Right cardiac atrium (tissue), 5 donors: ENCODE data around the gene TIPARP. TPM values are rescaled to one million over a fixed set of nuclear protein-coding genes. Genes with fewer than 3 reads are reported as not detected.

Experiments
- ATAC-seq, 2 donors: fragments of 200-7000 bp; cut with Tn5 transposase; one replicate each; pipeline versions ENCODE4 v1.8.0 to v1.9.1; 2020; ENCODE audit warnings: moderate library complexity in 2 of 2, mild to moderate bottlenecking in 1 of 2
- DNase-seq, 3 donors: peaks; one replicate each; pipeline ENCODE4 v3.0.0-alpha.2; 2020
- H3K27ac ChIP-seq: one replicate; pipeline ENCODE4 v1.5.1; 2013; ENCODE audit warnings: mild to moderate bottlenecking, low read length, control low read depth, moderate library complexity
- H3K27me3 ChIP-seq: one replicate; pipeline ENCODE4 v1.6.1; 2013; ENCODE audit not compliant: control insufficient read depth, insufficient read depth
- H3K4me1 ChIP-seq: one replicate; pipeline ENCODE4 v1.6.1; 2013; ENCODE audit warnings: low read length; ENCODE audit not compliant: control insufficient read depth, insufficient read depth
- H3K4me3 ChIP-seq: one replicate; pipeline ENCODE4 v1.5.1; 2013; ENCODE audit warnings: low read length, control low read depth
- H3K9me3 ChIP-seq: one replicate; pipeline ENCODE4 v1.6.1; 2013; ENCODE audit warnings: low read length; ENCODE audit not compliant: control insufficient read depth
- WGBS: extraction: QIAGEN DNeasy Blood & Tissue Kit; methylation state at CpG from one replicate; pipeline ENCODE4 v1.1.7; 2013; 5-methylcytosine and 5-hydroxymethylcytosine counted together
- intact Hi-C, 4 donors: fragments of 100-400 bp; cut with DNase I; formaldehyde crosslinking; loops; one replicate each; pipeline versions ENCODE4 v1.11.0 to v1.14.0; 2022 to 2023
- polyA plus RNA-seq: library from polyadenylated mRNA; stranded (reverse); fragments of 200-250 nt; gene quantifications from one replicate; pipeline ENCODE4 v1.2.3, GENCODE V29; 2013
- total RNA-seq, 4 donors: library from RNA; stranded (reverse); fragmentation: NEBNext Ultra II Directional; extraction: Animal tissue kit (Norgen Biotek cat#: 25700); gene quantifications; one replicate each; pipeline ENCODE4 v1.2.1, GENCODE V29; 2021
- donor health status: healthy with polysubstance abuse.
- donor health status: DM: no; HTN: yes; CAD: no.
- donor health status: DM: no; HTN: no; CAD: no.
- donor health status: DM: no; HTN: yes; CAD: no; lungs with severe emphysema.
- donor health status: DM: yes; HTN: yes; CAD: no.

Gene TIPARP
- total and polyA plus RNA-seq, 5 donors = 24.3 to 51.3 (median 40.7) TPM

GRCh38 chr3:156635973-156636372 is 38.4 kb upstream of the TIPARP start:
- Histone ChIP-seq H3K4me1 (no peaks in the 10 kb centered on the region), H3K27ac (no peak overlapping the region), H3K27me3 (no peaks in the 10 kb centered on the region), H3K4me3 (no peak overlapping the region), H3K9me3 (no peaks in the 10 kb centered on the region)
- intact Hi-C loops = no loop called here
- 57% methylated on average over 3 of the region's 3 CpGs for WGBS
- ATAC-seq = no peak
- no peak for DNase-seq

DNA sequence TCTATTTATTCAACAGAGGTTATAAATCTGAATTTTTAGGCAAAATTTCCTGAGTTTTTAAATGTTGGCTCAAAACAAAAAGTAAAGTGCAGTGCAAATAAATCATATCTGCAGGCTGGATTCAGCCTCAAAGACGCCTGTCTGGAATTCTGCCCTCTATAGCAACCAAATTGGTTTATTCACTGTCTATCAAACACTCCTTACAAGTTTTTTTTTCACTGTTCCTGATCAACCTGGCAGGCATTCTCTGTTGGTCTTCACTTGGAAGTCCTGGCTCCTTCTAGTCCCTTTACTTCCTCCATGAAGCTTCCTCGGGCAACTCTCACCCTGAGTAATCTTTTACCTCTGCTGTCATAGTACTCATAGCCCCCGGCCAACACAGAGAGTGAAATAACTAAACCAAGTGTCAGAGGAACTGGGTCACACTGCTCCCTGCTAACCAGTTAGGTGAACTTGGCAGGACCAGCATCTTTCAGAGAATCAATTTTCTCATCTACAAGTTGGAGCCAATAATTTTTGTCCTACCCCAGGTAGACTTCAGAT is 36.8 kb upstream of the TIPARP start:
- Histone ChIP-seq H3K4me1 (no peaks in the 10 kb centered on the region), H3K4me3 (no peak overlapping the region), H3K9me3 (no peaks in the 10 kb centered on the region), H3K27me3 (no peaks in the 10 kb centered on the region), H3K27ac (no peak overlapping the region)
- DNase-seq (no peak), ATAC-seq (no peak)
- intact Hi-C loops = no loop called here
- WGBS = 55% methylated on average over 3 of the region's 3 CpGs

GRCh38 chr3:156638271-156638670 is 36.1 kb upstream of the TIPARP start:
- no peaks in the 10 kb centered on the region for H3K27me3 ChIP-seq
- DNase-seq = no peak
- no peak overlapping the region for H3K27ac ChIP-seq
- H3K4me1 ChIP-seq = peaks cover under 1% of the 10 kb centered on the region
- intact Hi-C loops = no loop called here
- WGBS = 72% methylated on average over 4 of the region's 4 CpGs
- no peaks in the 10 kb centered on the region for H3K9me3 ChIP-seq
- H3K4me3 ChIP-seq = no peak overlapping the region
- ATAC-seq = no peak

DNA sequence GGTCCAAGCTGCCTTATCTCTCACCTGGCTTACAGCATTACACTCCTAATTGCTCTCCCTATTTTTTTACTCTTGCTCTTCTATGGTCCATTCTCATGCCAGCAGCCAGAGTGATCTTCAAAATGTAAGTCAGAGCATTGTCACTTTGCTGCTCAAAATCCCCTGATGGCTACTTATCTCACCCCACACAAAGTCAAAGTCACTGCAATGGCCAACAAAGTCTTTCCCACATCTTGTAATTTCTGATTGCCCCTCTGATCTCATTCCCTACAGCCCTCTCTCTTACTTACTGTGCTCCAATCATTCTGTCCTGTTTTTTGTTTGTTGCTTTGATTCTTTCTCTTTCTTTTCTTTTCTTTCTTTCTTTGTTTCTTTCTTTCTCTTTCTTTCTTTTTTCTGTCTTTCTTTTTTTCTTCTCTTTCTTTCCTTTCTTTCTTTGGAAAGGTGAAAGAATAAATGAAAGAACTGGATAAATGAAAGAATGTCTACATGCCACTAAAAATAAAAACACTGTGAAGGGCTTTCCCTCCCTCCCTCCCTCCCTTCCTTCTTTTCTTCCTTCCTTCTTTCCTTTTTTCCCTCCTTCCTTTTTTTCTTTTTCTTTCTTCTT is 34.9 kb upstream of the TIPARP start:
- Histone ChIP-seq H3K9me3 (no peaks in the 10 kb centered on the region), H3K4me3 (no peak overlapping the region), H3K27me3 (no peaks in the 10 kb centered on the region), H3K4me1 (peaks cover 3% of the 10 kb centered on the region), H3K27ac (no peak overlapping the region)
- DNase-seq (no peak), ATAC-seq (no peak)
- intact Hi-C loops = no loop called here

DNA sequence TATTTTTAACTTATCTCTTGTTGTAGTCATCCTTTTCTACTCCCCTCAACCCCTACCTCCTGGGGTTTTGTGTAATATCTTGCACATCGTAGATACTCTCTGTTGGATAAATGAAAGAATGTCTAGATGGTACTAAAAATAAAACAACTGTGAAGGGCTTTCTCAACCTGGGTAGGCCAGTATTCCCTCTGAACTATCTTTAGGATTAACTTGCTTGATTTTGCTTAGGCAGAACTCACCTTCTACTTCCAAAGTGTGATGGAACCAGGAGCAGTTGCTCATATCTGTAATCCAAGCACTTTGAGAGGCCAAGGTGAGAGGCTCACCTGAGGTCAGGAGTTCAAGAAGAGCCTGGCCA is 32.8 kb upstream of the TIPARP start:
- ATAC-seq = no peak
- no peak for DNase-seq
- 0% methylated on average over 1 of the region's 1 CpG for WGBS
- no peaks in the 10 kb centered on the region for H3K9me3 ChIP-seq
- H3K4me1 ChIP-seq = peaks cover 3% of the 10 kb centered on the region
- intact Hi-C loops = no loop called here
- no peaks in the 10 kb centered on the region for H3K27me3 ChIP-seq
- H3K27ac ChIP-seq = no peak overlapping the region
- H3K4me3 ChIP-seq = no peak overlapping the region

DNA sequence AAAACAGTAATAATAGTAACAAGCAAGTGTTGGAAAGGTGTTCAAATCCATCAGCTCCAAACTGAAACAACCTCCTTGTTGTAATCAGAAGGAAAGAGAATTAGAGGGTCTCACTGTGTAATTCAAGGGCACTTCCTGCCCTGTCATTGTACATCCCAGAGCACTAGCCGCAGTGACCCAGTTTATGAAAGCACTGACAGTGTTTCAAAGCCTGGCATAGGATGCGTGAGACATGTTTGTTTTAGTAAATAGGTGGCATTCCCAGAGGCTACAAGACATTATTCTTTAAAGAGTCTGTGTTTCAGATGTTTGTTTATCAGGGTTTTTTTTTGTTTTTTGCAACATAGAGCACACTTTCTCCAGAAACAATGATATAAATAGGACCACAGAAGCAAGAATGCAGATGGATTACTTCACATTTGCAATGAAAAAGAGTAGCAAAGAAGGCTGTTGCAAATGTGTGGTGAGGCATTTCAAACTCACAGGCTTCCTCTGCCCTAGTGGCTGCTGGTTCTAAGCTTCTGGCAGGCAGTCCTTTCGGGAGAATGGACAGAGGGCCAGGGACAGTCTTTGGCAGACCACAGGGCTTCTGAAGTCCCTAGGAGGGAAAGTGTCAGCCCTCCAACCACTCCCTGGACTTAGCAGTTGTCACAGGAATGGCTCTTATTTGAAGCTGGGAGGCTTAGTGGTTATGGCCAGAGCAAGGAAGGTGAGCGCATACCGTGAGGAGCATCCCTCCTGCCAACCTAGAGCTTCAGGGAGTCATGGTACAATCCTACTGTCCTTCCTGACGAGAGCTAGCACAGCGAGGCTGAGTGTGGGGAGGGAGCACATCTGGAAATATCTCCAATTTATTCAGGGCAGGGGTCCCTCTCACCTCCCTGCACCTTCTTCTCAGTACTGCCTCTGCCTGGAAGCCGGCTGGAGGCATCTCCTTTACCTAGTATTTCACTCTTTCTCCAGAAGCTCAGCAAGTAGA is 31.4 kb upstream of the TIPARP start:
- H3K9me3 ChIP-seq = no peaks in the 10 kb centered on the region
- ATAC-seq (peak; percentile 28 to 55), DNase-seq (no peak)
- no peak overlapping the region for H3K4me3 ChIP-seq
- no peaks in the 10 kb centered on the region for H3K27me3 ChIP-seq
- H3K27ac ChIP-seq = no peak overlapping the region
- intact Hi-C loops = no loop called here
- H3K4me1 ChIP-seq = peaks cover 3% of the 10 kb centered on the region
- 61% methylated on average over 8 of the region's 8 CpGs for WGBS

GRCh38 chr3:156643729-156644389 is 30.5 kb upstream of the TIPARP start:
- H3K27me3 ChIP-seq = no peaks in the 10 kb centered on the region
- intact Hi-C loops = no loop called here
- peaks cover 3% of the 10 kb centered on the region for H3K4me1 ChIP-seq
- WGBS = 24% methylated on average over 6 of the region's 6 CpGs
- H3K27ac ChIP-seq = no peak overlapping the region
- ATAC-seq (peak in 1 of 2 donors; percentile 46), DNase-seq (no peak)
- H3K4me3 ChIP-seq = no peak overlapping the region
- no peaks in the 10 kb centered on the region for H3K9me3 ChIP-seq

DNA sequence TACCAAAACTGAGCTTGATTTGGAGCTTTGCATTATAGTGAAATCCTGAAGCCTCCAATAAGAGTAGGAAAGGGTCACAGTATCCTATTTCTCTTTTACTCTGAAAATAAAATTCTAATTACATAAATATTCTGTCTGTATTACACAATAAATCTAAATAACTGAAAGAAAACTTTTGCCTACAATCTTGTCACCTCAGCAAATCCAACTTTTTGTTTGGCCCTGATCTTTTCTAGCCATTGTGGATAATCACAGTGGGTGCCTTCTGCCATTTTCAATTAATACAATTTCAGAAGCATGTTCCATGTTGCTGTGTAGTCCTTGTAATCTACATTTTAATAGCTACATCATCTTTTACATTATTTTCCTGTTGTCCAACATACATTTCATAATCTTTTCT is 29.4 kb upstream of the TIPARP start:
- intact Hi-C loops = no loop called here
- ATAC-seq = no peak
- Histone ChIP-seq H3K27me3 (no peaks in the 10 kb centered on the region), H3K4me1 (peaks cover 3% of the 10 kb centered on the region), H3K27ac (no peak overlapping the region), H3K9me3 (no peaks in the 10 kb centered on the region), H3K4me3 (no peak overlapping the region)
- no peak for DNase-seq

- ATAC-seq (no peak), DNase-seq (no peak)
- H3K27ac ChIP-seq = no peak overlapping the region
- H3K27me3 ChIP-seq = no peaks in the 10 kb centered on the region
- no peak overlapping the region for H3K4me3 ChIP-seq
- H3K4me1 ChIP-seq = peaks cover 3% of the 10 kb centered on the region
- no peaks in the 10 kb centered on the region for H3K9me3 ChIP-seq
- intact Hi-C loops = no loop called here
Measured at GRCh38 chr3:156646958-156647357, 27.4 kb upstream of the TIPARP start.

GRCh38 chr3:156648086-156648485 is 26.3 kb upstream of the TIPARP start:
- intact Hi-C loops = no loop called here
- WGBS = 79% methylated on average over 3 of the region's 3 CpGs

GRCh38 chr3:156649681-156650080 is 24.7 kb upstream of the TIPARP start:
- H3K9me3 ChIP-seq = no peaks in the 10 kb centered on the region
- DNase-seq (no peak), ATAC-seq (no peak)
- H3K27me3 ChIP-seq = no peaks in the 10 kb centered on the region
- H3K4me3 ChIP-seq = no peak overlapping the region
- H3K27ac ChIP-seq = no peak overlapping the region
- 75% methylated on average over 1 of the region's 1 CpG for WGBS
- no peaks in the 10 kb centered on the region for H3K4me1 ChIP-seq
- intact Hi-C loops = no loop called here

More at GRCh38 chr3:156648086-156648485, 26.3 kb upstream of the TIPARP start:
- ATAC-seq (no peak), DNase-seq (no peak)
- Histone ChIP-seq H3K4me3 (no peak overlapping the region), H3K9me3 (no peaks in the 10 kb centered on the region), H3K4me1 (peaks cover 3% of the 10 kb centered on the region), H3K27ac (no peak overlapping the region), H3K27me3 (no peaks in the 10 kb centered on the region)
